Measurements from ENCODE around the gene COL23A1.

GRCh38 chr5:178376921-178377582, 213.1 kb downstream of the COL23A1 start:
- TF ChIP-seq CTCF (IDR thresholded peaks at IDR 0.05) (no peak), EZH2 (IDR thresholded peaks at IDR 0.05; ENCODE audit: borderline replicate concordance, insufficient read depth, low read depth, low read length, poor library complexity, severe bottlenecking) (no peak)

Data from B cell (primary cell).